HEK293 (cell line): ENCODE measurements around the gene ZNF200.

Source experiments
- CTCF ChIA-PET: fragments of 350-600 bp; formaldehyde crosslinking; extraction: SDS; loops from one replicate; lab custom pipeline; 2021; ENCODE audit warnings: antibody characterized with exemption; lab: Yijun Ruan, JAX
- POLR2A ChIA-PET: fragments of 300-600 bp; formaldehyde crosslinking; extraction: SDS; loops from one replicate; lab custom pipeline; 2020; ENCODE audit warnings: antibody characterized with exemption, inconsistent platforms; lab: Yijun Ruan, JAX
- H3K27ac ChIP-seq: fragments of 200-500 bp; sonication (Bioruptor generic); 2 replicates; pipeline ENCODE4 v1.5.1; 2014; ENCODE audit warnings: low read depth, low read length, control low read depth, inconsistent platforms; ENCODE audit errors: extremely low read depth
- H3K36me3 ChIP-seq, 2 experiments: fragments of 200-500 bp in 1 of 2; sonication (Bioruptor generic) in 1 of 2; 1 replicate in 1 of 2; 2 replicates in 1 of 2; pipeline ENCODE4 v1.5.1; 2014 to 2017; ENCODE audit warnings: inconsistent platforms in 2 of 2, low read length in 2 of 2; ENCODE audit not compliant: control insufficient read depth in 2 of 2, insufficient read depth in 1 of 2
- H3K4me1 ChIP-seq: fragments of 200-500 bp; sonication (Bioruptor generic); 2 replicates; pipeline ENCODE4 v1.5.1; 2014; ENCODE audit warnings: mild to moderate bottlenecking, low read length, inconsistent platforms; ENCODE audit not compliant: control insufficient read depth, insufficient read depth
- H3K4me3 ChIP-seq: 2 replicates; pipeline ENCODE4 v1.5.1; 2011; ENCODE audit warnings: low read depth, mild to moderate bottlenecking, control low read depth, low read length, moderate library complexity
- H3K9me3 ChIP-seq: fragments of 200-500 bp; sonication (Bioruptor generic); 2 replicates; pipeline ENCODE4 v1.5.1; 2014; ENCODE audit warnings: low read depth, low read length, inconsistent platforms; ENCODE audit not compliant: control insufficient read depth, insufficient read depth
- AEBP2 ChIP-seq: fragments of 450-650 bp; formaldehyde crosslinking; IDR thresholded peaks from 2 replicates; pipeline ENCODE4 v1.5.1; 2016; ENCODE audit warnings: missing biosample characterization, missing genetic modification characterization, borderline replicate concordance
- BCL6B ChIP-seq: fragments of 450-650 bp; formaldehyde crosslinking; IDR thresholded peaks from 2 replicates; pipeline ENCODE4 v1.5.1; 2017; ENCODE audit warnings: missing biosample characterization, missing genetic modification characterization
- KLF8 ChIP-seq: fragments of 450-650 bp; formaldehyde crosslinking; IDR thresholded peaks from 2 replicates; pipeline ENCODE4 v1.5.1; 2016; ENCODE audit warnings: missing biosample characterization, missing genetic modification characterization
- PATZ1 ChIP-seq: fragments of 450-650 bp; formaldehyde crosslinking; IDR thresholded peaks from 2 replicates; pipeline ENCODE4 v1.5.1; 2016; ENCODE audit warnings: missing biosample characterization, missing genetic modification characterization
- TSHZ1 ChIP-seq: fragments of 450-650 bp; formaldehyde crosslinking; IDR thresholded peaks from 2 replicates; pipeline ENCODE4 v1.5.1; 2016; ENCODE audit warnings: missing biosample characterization, missing genetic modification characterization, borderline replicate concordance
- ZNF169 ChIP-seq: fragments of 450-650 bp; formaldehyde crosslinking; IDR thresholded peaks from 2 replicates; pipeline ENCODE4 v1.5.1; 2016; ENCODE audit warnings: missing biosample characterization, missing genetic modification characterization
- ZNF174 ChIP-seq: fragments of 450-650 bp; formaldehyde crosslinking; IDR thresholded peaks from 2 replicates; pipeline ENCODE4 v1.5.0; 2017; ENCODE audit warnings: missing biosample characterization, mild to moderate bottlenecking, missing genetic modification characterization
- ZNF521 ChIP-seq: fragments of 450-650 bp; formaldehyde crosslinking; IDR thresholded peaks from 2 replicates; pipeline ENCODE4 v1.5.1; 2017; ENCODE audit warnings: missing biosample characterization, mild to moderate bottlenecking, missing genetic modification characterization
- ZNF645 ChIP-seq: fragments of 450-650 bp; formaldehyde crosslinking; IDR thresholded peaks from 2 replicates; pipeline ENCODE4; 2016; ENCODE audit warnings: missing biosample characterization, missing genetic modification characterization
- ZNF707 ChIP-seq: fragments of 450-650 bp; formaldehyde crosslinking; IDR thresholded peaks from 2 replicates; pipeline ENCODE4 v1.5.1; 2016; ENCODE audit warnings: missing biosample characterization, missing genetic modification characterization

ZNF200 gene

GRCh38 chr16:3242709-3243108, 7.8 kb upstream of the ZNF200 start:
- ChIA-PET CTCF (interaction anchor here (0.6 kb wide), 1 partner anchor 59 kb away, joined by 3 read pairs; no protein-coding TSS in a partner anchor), POLR2A (no interaction called here)
- Histone ChIP-seq H3K4me1 (no peaks in the 10 kb centered on the region), H3K4me3 (no peak overlapping the region), H3K36me3 (no peaks in the 10 kb centered on the region), H3K27ac (no peak overlapping the region), H3K9me3 (no peaks in the 10 kb centered on the region)
- no peak for TF ChIP-seq ZNF645
- no peak for TF ChIP-seq AEBP2 (tag by site-specific recombination)
- TF ChIP-seq BCL6B (tag by site-specific recombination): no peak
- no peak for TF ChIP-seq ZNF174 (tag by site-specific recombination)
- TF ChIP-seq ZNF521 (tag by site-specific recombination): no peak
- no peak for TF ChIP-seq ZNF707 (tag by site-specific recombination)
- no peak for TF ChIP-seq PATZ1 (tag by site-specific recombination)
- TF ChIP-seq TSHZ1 (tag by site-specific recombination): no peak
- no peak for TF ChIP-seq KLF8 (tag by site-specific recombination)

- no peak for TF ChIP-seq ZNF169 (tag by site-specific recombination)
- POLR2A ChIA-PET: no interaction called here
These were observed 6.8 kb upstream of the ZNF200 start for GRCh38 chr16:3241761-3242160.

More at GRCh38 chr16:3241761-3242160, 6.8 kb upstream of the ZNF200 start:
- Histone ChIP-seq H3K27ac (no peak overlapping the region), H3K4me3 (no peak overlapping the region), H3K4me1 (no peaks in the 10 kb centered on the region), H3K9me3 (no peaks in the 10 kb centered on the region), H3K36me3 (no peaks in the 10 kb centered on the region)
- CTCF ChIA-PET: no interaction called here
